Measurements from ENCODE around the gene NABP1. TPM values are rescaled to one million over a fixed set of nuclear protein-coding genes. Genes with fewer than 3 reads are reported as not detected.

Gene NABP1
- polyA plus RNA-seq, 2 of the 4 experiments (the other 2 are of a cell fraction): 21.9 to 22.4 TPM

GRCh38 chr2:191676790-191677645 is 918 bp upstream of the NABP1 start:
- FAIRE-seq: no peak
- TF ChIP-seq FOXS1 (CRISPR knock-in tag; IDR thresholded peaks at IDR 0.05) (no peak), POLR2AphosphoS2 (conservative IDR thresholded peaks at IDR 0.05; ENCODE audit: low read length) (no peak), ESRRA (IDR thresholded peaks at IDR 0.05; ENCODE audit: borderline replicate concordance, low read length) (no peak), CEBPB (IDR thresholded peaks at IDR 0.05) (no peak), HES2 (IDR thresholded peaks at IDR 0.05) (no peak), RAD21 (conservative IDR thresholded peaks at IDR 0.05 in 1 of 2, IDR thresholded peaks at IDR 0.05 in 1 of 2) (no peak), HOXB13 (CRISPR knock-in tag; IDR thresholded peaks at IDR 0.05; ENCODE audit: low read depth) (no peak)
- peak; percentile 48 to 49 for ATAC-seq
- H3K9me3 ChIP-seq: no peaks in the 10 kb centered on the region
- H3K4me2 ChIP-seq: peak overlapping the region; percentile 77
- H3K27ac ChIP-seq: peak overlapping the region; percentile 57 to 81
- ChIA-PET CTCF (interaction anchor here (0.6 to 1.9 kb wide), 6 partner anchors 10 to 110 kb away, joined by 3 to 9 read pairs (median 3); no protein-coding TSS in a partner anchor), POLR2A (interaction anchor here (0.6 to 3.1 kb wide), 31 partner anchors 9 to 627 kb away, joined by 3 to 61 read pairs (median 7); no protein-coding TSS in a partner anchor)
- peaks cover 33% of the 10 kb centered on the region for H3K4me1 ChIP-seq
- DNase-seq (ENCODE audit: low read depth in 1 of 2, low spot score in 1 of 2): peak; percentile 41 to 48
- 32% methylated on average over 8 of the region's 8 CpGs for WGBS (ENCODE audit: missing lambda C conversion rate)
- H3K4me3 ChIP-seq: peak overlapping the region; percentile 54

- DNase-seq (ENCODE audit: low read depth in 1 of 2, low spot score in 1 of 2) (peak; percentile 57 to 61), ATAC-seq (peak; percentile 46 to 56), FAIRE-seq (no peak)
- WGBS (ENCODE audit: missing lambda C conversion rate): 2% methylated on average over 28 of the region's 40 CpGs
- Histone ChIP-seq H3K4me1 (peaks cover 42% of the 10 kb centered on the region), H3K9me3 (no peaks in the 10 kb centered on the region), H3K4me3 (peak overlapping the region; percentile 71), H3K4me2 (peak overlapping the region; percentile 72), H3K27ac (peak overlapping the region; percentile 83 to 90)
- POLR2A ChIA-PET: interaction anchor here (0.7 to 3.1 kb wide), 19 partner anchors 10 to 628 kb away, joined by 3 to 61 read pairs (median 9); no protein-coding TSS in a partner anchor
- CTCF ChIA-PET: interaction anchor here (1.0 kb wide), 1 partner anchor 60 kb away, joined by 3 read pairs; no protein-coding TSS in a partner anchor
- TF ChIP-seq CBX2 (IDR thresholded peaks at IDR 0.05; ENCODE audit: borderline replicate concordance, low read depth) (no peak), CTCF (IDR thresholded peaks at IDR 0.05) (no peak), JUN (IDR thresholded peaks at IDR 0.05) (peak in 1 of 2 experiments; percentile 21; a peak in 2 of 5 replicates), BHLHE40 (IDR thresholded peaks at IDR 0.05; ENCODE audit: low read depth, low read length) (no peak), TFCP2L1 (CRISPR knock-in tag; IDR thresholded peaks at IDR 0.05) (no peak), HOXB5 (CRISPR knock-in tag; IDR thresholded peaks at IDR 0.05) (no peak), CHD2 (IDR thresholded peaks at IDR 0.05; ENCODE audit: low read length, partially characterized antibody) (peak; percentile 73), FOXS1 (CRISPR knock-in tag; IDR thresholded peaks at IDR 0.05) (no peak), SREBF2 (IDR thresholded peaks at IDR 0.05) (no peak), RFX5 (IDR thresholded peaks at IDR 0.05) (no peak), HMGXB4 (CRISPR knock-in tag; IDR thresholded peaks at IDR 0.05; ENCODE audit: borderline replicate concordance) (no peak), MAFK (IDR thresholded peaks at IDR 0.05; ENCODE audit: partially characterized antibody) (no peak), RNF2 (IDR thresholded peaks at IDR 0.05; ENCODE audit: borderline replicate concordance, low read depth) (no peak), RCOR1 (IDR thresholded peaks at IDR 0.05; ENCODE audit: low read depth, low read length) (no peak), FOSB (CRISPR knock-in tag; IDR thresholded peaks at IDR 0.05) (0 out of 2 replicates have a peak, but pooled peaks have one; percentile 29), RAD21 (conservative IDR thresholded peaks at IDR 0.05 in 1 of 2, IDR thresholded peaks at IDR 0.05 in 1 of 2) (no peak), NFE2L2 (conservative IDR thresholded peaks at IDR 0.05; ENCODE audit: low read length) (no peak), ZFP36 (IDR thresholded peaks at IDR 0.05; ENCODE audit: borderline replicate concordance, partially characterized antibody) (no peak), EHF (CRISPR knock-in tag; IDR thresholded peaks at IDR 0.05) (no peak), CEBPB (IDR thresholded peaks at IDR 0.05) (no peak), HOXA7 (CRISPR knock-in tag; IDR thresholded peaks at IDR 0.05) (0 out of 2 replicates have a peak, but pooled peaks have one; percentile 45), HES2 (IDR thresholded peaks at IDR 0.05) (no peak), E2F6 (IDR thresholded peaks at IDR 0.05; ENCODE audit: borderline replicate concordance, low read depth) (peak; percentile 76; the same call in 1 of the 2 replicates), HEYL (CRISPR knock-in tag; IDR thresholded peaks at IDR 0.05) (no peak), PHF8 (IDR thresholded peaks at IDR 0.05; ENCODE audit: borderline replicate concordance, low read depth) (peak; percentile 13; the same call in 1 of the 2 replicates)
Measured at GRCh38 chr2:191678437-191679100, 633 bp downstream of the NABP1 start.
